Central memory CD8-positive, alpha-beta T cell (primary cell): ENCODE measurements around the gene PSMA1.

Experiments
- ATAC-seq: fragments of 150-1000 bp; cut with Tn5 transposase; replicated peaks from 2 replicates; pipeline ENCODE4 v1.10.0; 2022; ENCODE audit warnings: mild to moderate bottlenecking, moderate FRiP score, moderate number of reproducible peaks; ENCODE audit not compliant: poor library complexity, severe bottlenecking; ENCODE audit errors: extremely low read depth
- DNase-seq, 2 donors: peaks; one replicate each; pipeline ENCODE4 v3.0.0; 2021; ENCODE audit warnings: low spot score in 2 of 2
- H3K27ac Mint-ChIP-seq: one replicate; pipeline ENCODE4 v1.8.0; 2022; ENCODE audit warnings: low read depth, mild to moderate bottlenecking, moderate library complexity, mixed read lengths
- H3K27me3 Mint-ChIP-seq: one replicate; pipeline ENCODE4 v1.8.0; 2022; ENCODE audit warnings: mixed read lengths
- H3K36me3 Mint-ChIP-seq: one replicate; pipeline ENCODE4 v1.8.0; 2022; ENCODE audit warnings: mild to moderate bottlenecking, moderate library complexity, mixed read lengths; ENCODE audit not compliant: insufficient read depth
- H3K4me1 Mint-ChIP-seq: one replicate; pipeline ENCODE4 v1.8.0; 2022; ENCODE audit warnings: mixed read lengths
- H3K4me3 Mint-ChIP-seq: one replicate; pipeline ENCODE4 v1.8.0; 2022; ENCODE audit warnings: mild to moderate bottlenecking, moderate library complexity, mixed read lengths
- H3K9me3 Mint-ChIP-seq: one replicate; pipeline ENCODE4 v1.8.0; 2022; ENCODE audit warnings: mixed read lengths

Gene PSMA1

DNA sequence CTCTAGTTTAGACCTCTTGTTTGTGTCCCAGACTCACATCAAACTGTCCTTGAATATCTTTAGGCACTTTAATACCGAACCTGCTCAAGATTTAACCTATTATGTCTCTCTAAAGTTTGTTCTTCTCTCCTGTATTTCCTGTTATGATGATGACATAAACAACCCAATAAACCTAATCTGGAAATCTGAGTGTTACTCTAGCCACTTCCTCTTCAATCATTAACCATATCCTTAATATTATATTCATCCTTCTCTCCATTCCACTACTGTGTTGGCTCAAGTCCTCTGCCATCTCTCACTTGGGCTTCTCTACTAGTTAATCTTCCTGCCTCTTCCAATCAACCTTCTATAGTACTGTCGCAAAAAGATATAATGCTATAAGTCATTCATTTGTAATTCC, 56.6 kb downstream of the PSMA1 start:
- peaks cover 62% of the 10 kb centered on the region for H3K36me3 Mint-ChIP-seq
- no peak overlapping the region for H3K27ac Mint-ChIP-seq
- no peaks in the 10 kb centered on the region for H3K27me3 Mint-ChIP-seq
- no peaks in the 10 kb centered on the region for H3K9me3 Mint-ChIP-seq
- H3K4me1 Mint-ChIP-seq: peaks cover 9% of the 10 kb centered on the region
- no peak overlapping the region for H3K4me3 Mint-ChIP-seq
- ATAC-seq: peak; percentile 49
- no peak for DNase-seq

DNA sequence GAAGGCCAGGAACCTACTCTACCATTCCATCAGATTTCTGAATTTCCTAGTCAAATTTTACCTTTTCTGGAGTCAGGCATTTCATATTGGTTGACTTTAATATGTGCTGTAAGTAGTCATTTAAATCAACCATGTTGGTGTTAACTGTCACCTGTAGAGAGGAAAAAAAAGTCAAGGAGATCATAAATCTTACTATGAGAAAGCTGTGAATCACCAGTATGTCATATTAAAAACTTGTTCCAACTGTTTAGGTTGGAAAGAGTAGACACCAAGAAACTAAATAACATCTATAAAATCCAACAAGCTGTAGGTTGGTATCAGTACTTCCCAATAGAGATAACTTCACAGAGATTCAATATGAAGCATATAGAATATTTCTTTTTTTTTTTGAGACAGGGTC, 60.0 kb downstream of the PSMA1 start:
- Mint-ChIP-seq H3K27me3 (no peaks in the 10 kb centered on the region), H3K27ac (no peak overlapping the region), H3K4me1 (no peaks in the 10 kb centered on the region), H3K9me3 (no peaks in the 10 kb centered on the region), H3K36me3 (peaks cover 50% of the 10 kb centered on the region), H3K4me3 (no peak overlapping the region)
- DNase-seq: no peak
- no peak for ATAC-seq

GRCh38 chr11:14458377-14458776, 61.8 kb downstream of the PSMA1 start:
- Mint-ChIP-seq H3K4me3 (no peak overlapping the region), H3K27ac (no peak overlapping the region), H3K36me3 (peaks cover 47% of the 10 kb centered on the region), H3K4me1 (no peaks in the 10 kb centered on the region), H3K9me3 (no peaks in the 10 kb centered on the region), H3K27me3 (no peaks in the 10 kb centered on the region)
- ATAC-seq (no peak), DNase-seq (no peak)

GRCh38 chr11:14455648-14456430, 64.3 kb downstream of the PSMA1 start:
- Mint-ChIP-seq H3K27ac (peak overlapping the region; percentile 57), H3K4me1 (peaks cover 6% of the 10 kb centered on the region), H3K27me3 (no peaks in the 10 kb centered on the region), H3K9me3 (no peaks in the 10 kb centered on the region), H3K4me3 (no peak overlapping the region), H3K36me3 (peaks cover 41% of the 10 kb centered on the region)
- ATAC-seq (no peak), DNase-seq (no peak)
